Right ventricle myocardium superior (tissue), 1 donor: Measurements from ENCODE around the gene TPSG1. TPM values are rescaled to one million over a fixed set of nuclear protein-coding genes. Genes with fewer than 3 reads are reported as not detected.
"Not testable (repeated sequence)": the region's sequence is repeated elsewhere in the genome, so short reads cannot be mapped to it uniquely, and the experiment has no call there.

ENCODE experiments used
- ATAC-seq: fragments of 200-7000 bp; cut with Tn5 transposase; one replicate; pipeline ENCODE4 v1.9.1; 2020; ENCODE audit warnings: mild to moderate bottlenecking; ENCODE audit not compliant: poor library complexity
- DNase-seq: peaks from one replicate; pipeline ENCODE4 v3.0.0-alpha.2; 2020
- intact Hi-C: fragments of 100-400 bp; cut with DNase I; formaldehyde crosslinking; loops from one replicate; pipeline ENCODE4 v1.11.2; 2022
- total RNA-seq: library from RNA; stranded (reverse); fragmentation: NEBNext Ultra II Directional; extraction: Animal tissue kit (Norgen Biotek cat#: 25700); gene quantifications from one replicate; pipeline ENCODE4 v1.2.1, GENCODE V29; 2021
- donor health status: DM: no; HTN: yes; CAD: no; lungs with severe emphysema.

TPSG1 gene
- total RNA-seq, 1 donor from 2014 or later = 0.19 TPM

DNA sequence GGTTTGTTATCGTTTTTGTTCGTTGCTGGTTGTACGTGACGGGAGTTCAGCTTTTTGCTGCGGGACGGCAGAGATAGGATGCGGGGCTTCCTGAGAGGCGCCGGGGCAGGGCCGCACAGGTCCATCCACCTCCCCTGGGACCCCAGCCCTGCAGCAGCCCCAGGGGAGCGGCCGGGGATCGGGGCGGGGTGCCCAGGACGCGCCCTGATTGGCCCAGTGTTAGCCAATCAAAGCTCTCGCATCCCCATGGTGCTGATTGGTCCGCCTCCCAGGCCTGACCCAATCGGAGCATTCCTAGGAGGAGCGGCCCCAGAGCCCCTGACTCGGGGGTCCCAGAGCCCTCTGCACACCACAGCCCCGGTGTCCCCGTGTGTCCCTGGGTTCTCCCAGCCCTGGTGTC, 13.8 kb upstream of the TPSG1 start:
- peak; percentile 13 for DNase-seq
- ATAC-seq = not testable (repeated sequence)
- intact Hi-C loops = loop anchor here (10.0 kb wide), 1 partner anchor 316 kb away; no protein-coding TSS in a partner anchor

DNA sequence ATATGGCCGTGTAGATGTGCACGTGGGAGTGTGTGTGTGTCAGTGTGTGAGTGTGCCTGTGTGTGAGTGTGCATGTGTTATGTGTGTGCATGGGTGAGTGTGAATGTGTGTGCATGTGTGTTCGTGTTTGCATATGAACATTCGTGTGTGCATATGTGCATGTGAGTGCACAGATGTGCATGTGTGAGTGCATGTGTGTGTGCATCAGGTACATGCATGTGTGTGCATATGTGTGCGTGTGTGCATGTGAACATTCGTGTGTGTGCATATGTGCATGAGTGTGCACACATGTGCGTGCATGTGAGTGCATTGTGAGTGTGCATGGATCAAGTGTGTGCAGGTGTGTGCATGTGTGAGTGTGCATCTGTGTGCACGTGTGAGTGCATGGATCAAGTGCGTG, 12.9 kb upstream of the TPSG1 start:
- intact Hi-C loops = loop anchor here (10.0 kb wide), 1 partner anchor 317 kb away; no protein-coding TSS in a partner anchor
- DNase-seq (peak; percentile 8), ATAC-seq (no peak)

DNA sequence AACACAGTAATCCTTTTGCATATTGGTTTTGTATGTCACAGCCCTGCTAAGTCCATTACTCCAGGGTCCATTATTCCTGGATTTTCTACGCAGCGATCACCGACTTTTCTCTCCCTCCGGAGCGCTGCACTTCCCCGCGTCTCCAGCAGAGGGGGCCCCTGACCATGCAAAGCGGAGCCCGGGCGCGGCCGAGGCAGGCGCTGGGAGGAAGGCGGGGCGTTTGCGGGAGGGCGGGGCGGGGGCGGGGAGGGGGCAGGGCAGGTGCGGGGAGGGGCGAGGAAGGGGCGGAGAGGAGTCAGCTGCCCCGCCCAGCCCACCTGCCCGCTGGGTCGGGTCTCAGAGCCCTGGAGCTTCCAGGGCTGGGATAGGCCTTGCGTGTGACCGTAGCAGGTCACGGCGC, 11.6 kb upstream of the TPSG1 start:
- peak; percentile 69 for ATAC-seq
- DNase-seq = not testable (repeated sequence)
- intact Hi-C loops = loop anchor here (10.0 kb wide), 1 partner anchor 318 kb away; no protein-coding TSS in a partner anchor

DNA sequence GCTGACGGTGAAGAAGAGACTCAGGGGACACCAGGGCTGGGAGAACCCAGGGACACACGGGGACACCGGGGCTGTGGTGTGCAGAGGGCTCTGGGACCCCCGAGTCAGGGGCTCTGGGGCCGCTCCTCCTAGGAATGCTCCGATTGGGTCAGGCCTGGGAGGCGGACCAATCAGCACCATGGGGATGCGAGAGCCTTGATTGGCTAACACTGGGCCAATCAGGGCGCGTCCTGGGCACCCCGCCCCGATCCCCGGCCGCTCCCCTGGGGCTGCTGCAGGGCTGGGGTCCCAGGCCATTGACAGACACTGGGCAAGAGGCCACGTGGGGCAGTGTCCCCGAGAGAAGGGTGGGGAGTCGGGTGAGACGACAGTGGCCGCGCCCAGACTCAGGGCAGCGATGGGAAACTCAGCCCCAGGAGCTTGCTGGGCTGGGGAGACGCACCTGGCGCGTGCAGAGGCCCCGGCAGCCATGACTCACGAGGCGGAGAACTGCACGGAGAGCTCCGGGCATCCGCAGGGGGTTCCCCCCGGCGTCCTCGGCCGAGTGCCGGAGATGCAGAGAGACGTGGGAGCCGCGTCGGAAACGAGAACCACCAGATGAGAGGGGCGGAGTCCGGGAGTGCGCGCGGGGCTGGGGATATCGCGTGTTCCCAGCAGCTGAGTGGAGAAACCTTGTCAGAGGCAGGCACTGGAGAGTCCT, 7.1 kb upstream of the TPSG1 start:
- not testable (repeated sequence) for DNase-seq
- intact Hi-C loops = loop anchor here (10.0 kb wide), 1 partner anchor 323 kb away; no protein-coding TSS in a partner anchor
- peak; percentile 48 for ATAC-seq

DNA sequence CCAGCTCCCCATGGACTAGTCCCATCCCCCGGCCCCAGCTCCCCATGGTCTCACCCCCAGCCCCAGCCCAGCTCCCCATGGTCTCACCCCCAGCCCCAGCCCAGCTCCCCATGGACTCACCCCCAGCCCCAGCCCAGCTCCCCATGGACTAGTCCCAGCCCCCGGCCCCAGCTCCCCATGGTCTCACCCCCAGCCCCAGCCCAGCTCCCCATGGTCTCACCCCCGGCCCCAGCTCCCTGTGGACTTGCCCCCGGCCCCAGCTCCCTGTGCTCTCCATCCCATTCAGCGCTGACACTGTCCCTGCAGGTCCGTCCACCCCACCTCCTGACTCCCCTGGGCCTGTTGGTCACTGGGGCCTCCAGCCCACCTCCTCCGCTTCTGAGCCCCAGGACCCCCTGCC, 6.2 kb upstream of the TPSG1 start:
- intact Hi-C loops = loop anchor here (10.0 kb wide), 1 partner anchor 324 kb away; no protein-coding TSS in a partner anchor
- ATAC-seq, DNase-seq: not testable (repeated sequence)

DNA sequence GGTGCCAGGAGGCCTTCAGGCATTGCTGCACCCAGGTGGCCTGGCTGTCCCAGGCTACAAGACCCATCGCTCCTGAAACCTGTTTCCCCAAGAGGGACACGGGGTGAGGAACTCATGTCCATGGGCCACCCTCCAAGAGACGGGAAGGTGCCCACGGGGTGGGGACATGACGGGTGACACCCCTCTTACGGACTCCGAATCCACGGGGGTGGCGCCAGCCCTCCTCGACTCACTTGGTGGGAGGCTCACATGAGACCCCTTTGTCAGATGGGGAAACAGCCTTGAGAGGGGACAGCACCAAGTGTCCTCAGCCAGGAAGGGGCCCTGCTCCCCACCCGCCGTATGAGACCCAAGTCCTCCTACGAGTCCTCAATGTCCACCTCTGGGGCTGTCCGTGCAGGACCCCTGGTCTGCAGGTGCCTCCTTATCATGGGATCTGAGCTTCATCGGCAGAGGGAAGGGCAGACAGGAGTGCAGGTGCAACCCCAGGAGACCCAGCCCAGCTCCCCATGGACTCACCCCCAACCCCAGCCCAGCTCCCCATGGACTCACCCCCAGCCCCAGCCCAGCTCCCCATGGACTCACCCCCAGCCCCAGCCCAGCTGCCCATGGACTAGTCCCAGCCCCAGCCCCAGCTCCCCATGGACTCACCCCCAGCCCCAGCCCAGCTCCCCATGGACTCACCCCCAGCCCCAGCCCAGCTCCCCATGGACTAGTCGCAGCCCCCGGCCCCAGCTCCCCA, 5.6 kb upstream of the TPSG1 start:
- not testable (repeated sequence) for ATAC-seq, DNase-seq
- intact Hi-C loops = loop anchor here (10.0 kb wide), 1 partner anchor 324 kb away; no protein-coding TSS in a partner anchor

DNA sequence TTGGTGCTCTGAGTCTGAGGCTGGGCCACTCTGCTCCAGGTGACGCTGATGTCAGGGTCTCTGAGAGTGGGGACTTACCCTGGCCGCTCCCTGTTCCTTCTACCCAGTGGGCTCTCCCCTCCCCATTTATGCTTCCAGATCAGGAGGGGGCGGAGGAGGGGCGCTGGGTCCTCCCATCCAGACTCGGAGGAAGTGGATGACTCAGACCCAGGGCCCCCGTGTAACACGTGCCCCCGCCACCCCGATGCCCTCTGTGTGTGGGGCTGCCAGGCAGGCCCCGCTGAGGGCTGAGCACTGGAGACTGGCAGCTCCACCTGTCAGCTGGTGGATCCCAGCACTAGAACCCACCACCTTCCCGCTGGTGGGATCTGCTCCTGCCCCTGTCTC, 5.0 kb upstream of the TPSG1 start, which contains the start of gene TPSB2:
Gene TPSB2, minus strand, starts transcription at position 101 of the 387 bp plus-strand sequence. CDS start 233 bp downstream, outside the sequence.
- not testable (repeated sequence) for DNase-seq
- peak; percentile 14 for ATAC-seq
- intact Hi-C loops = loop anchor here (10.0 kb wide), 1 partner anchor 325 kb away; no protein-coding TSS in a partner anchor

DNA sequence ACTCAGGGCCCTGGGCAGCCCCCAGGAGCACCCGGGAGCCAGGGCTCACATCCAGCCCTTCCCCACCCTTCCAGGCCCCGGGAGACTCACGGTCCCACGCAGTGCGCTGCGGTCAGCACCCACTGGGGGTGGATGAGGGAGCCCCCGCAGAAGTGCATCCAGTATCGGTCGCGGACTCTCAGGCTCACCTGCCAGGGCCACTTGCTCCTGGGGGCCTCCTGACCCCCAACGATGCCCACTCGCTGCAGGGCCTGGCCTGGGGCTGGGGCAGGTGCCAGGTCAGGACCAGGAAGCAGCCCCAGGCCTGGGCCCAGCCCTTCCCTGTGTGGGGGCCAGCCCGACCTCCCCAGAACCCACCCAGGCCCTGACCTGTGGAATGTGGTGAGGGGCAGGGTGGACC, 4.4 kb upstream of the TPSG1 start:
- intact Hi-C loops, ATAC-seq, DNase-seq: not testable (repeated sequence)

DNA sequence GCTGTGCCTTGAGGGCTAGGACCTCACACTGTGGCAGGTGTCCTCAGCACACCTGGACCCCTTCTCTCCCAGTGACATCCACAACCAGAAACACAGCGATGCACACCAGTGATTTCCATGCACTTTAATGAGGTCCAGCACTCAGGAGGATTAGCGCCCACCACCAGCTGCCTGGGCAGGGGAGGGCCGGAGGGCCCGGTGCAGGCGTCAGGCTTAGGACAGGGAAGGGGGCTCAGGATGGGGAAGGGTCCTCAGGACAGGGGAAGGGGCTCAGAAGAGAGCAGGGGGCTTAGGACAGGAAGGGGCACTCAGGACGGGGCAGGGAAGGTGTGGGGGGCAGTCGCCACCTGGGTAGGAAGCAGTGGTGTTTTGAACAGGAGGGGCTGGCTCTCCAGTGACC, 3.2 kb upstream of the TPSG1 start:
- DNase-seq, ATAC-seq, intact Hi-C loops: not testable (repeated sequence)

DNA sequence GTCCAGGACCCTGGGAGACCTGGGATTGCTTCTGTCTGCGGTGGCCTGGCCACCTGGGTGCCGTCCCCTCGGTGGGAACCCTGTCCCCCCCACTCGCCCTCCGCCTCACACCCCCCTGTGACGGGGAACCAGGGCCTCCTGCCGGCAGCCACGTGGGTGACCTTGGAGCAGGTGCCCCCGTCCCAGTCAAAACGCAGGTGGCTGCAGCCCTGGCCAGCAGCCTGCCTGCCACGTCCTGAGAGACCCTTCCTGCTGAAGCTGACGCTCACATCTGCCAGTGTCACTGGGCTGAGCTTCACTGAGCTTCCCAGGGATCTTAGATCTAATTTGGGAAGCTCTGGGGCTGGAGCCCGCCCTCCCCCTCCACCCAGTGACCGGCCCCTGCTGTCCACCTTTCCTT, 1.6 kb upstream of the TPSG1 start:
- intact Hi-C loops, DNase-seq, ATAC-seq: not testable (repeated sequence)

DNA sequence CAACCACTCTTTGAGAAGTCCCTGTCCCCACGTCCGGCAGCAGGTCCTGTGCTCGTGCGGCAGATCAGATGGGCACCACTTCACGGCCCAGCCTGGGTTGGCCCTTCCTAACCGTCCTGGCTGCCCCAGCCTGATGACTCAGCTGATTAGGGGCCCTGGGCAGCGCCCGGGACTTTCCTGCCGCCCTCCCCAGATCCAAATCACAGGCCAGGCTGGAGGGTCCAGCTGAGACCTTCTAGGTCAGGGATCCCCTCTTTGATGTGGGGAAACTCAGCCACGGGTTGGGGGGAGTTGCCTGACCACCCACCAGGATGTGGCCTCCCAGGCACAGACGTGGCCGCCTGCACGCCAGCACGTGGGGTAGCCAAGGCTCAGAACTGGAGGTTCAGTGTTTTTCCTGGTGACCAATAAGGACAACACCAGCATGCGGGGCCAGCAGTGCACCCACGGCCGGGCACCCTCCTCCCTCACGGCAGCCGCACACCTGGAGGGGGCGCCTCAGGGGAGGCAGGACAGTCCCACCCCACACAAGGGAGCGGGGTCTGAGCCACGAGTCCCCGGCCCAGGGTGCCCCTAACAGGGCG, 752 bp upstream of the TPSG1 start:
- intact Hi-C loops, DNase-seq: not testable (repeated sequence)
- ATAC-seq = peak; percentile 4

DNA sequence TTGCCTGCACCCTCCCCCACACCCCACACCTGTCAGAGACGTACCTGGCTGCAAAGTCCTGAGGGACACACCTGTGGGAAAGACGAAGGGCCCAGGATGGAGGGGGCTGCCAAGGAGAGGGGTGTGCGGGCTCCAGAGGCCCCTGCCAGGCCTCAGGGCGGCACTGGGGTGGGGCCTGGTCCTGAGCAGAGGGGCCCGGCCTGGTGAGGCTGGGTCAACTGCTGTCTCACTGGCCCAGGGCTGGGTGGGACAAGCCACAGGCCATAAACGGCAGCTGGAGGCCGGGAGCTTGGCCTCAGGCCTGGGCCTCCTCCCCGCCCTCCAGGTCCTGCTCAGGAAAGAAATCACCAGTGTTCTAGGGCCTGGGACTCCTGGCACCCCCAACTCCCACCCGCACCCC, 510 bp downstream of the TPSG1 start:
- intact Hi-C loops = no loop called here
- no peak for ATAC-seq
- no peak for DNase-seq

DNA sequence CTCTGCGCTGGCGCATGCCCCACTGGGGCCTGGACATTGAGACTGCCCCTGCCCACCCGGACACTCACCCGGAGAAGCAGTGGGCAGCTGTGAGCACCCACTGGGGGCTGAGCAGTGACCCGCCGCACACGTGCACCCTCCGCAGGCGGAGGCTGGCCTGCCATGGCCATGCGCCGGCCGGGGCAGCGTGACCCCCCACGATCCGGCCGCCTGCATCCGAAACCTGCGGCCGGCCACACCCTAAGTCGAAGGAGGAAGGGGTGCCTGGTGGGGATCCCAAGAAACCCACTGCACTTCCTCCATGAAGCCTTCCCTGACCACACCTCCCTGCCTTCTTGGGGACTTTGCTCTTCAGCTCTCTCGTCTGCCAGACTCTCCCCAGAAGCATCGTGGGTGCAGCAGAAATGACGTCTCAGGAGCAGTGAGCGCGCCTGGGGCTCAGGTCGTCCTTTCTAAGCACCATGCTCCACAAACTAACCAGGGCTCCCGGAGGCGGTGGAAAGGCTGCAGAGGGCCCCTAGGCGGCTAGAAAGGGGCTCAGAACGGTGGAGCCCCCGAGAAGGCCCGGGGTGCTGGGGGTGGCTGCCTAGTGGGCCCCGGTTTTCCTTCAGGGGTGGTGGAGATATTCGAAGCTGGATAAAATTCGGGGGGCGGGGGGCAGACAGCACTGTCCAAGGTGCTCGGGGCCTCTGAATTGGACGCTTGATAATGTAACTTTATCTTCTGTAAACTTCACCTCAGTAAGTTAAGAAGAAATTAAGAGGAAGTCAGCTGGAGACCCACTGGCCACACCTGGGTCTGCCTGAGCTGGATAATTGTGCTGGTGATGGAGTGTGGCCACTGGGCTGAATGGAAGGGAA, 1.5 kb downstream of the TPSG1 start:
- no peak for ATAC-seq
- DNase-seq = no peak
- intact Hi-C loops = no loop called here

DNA sequence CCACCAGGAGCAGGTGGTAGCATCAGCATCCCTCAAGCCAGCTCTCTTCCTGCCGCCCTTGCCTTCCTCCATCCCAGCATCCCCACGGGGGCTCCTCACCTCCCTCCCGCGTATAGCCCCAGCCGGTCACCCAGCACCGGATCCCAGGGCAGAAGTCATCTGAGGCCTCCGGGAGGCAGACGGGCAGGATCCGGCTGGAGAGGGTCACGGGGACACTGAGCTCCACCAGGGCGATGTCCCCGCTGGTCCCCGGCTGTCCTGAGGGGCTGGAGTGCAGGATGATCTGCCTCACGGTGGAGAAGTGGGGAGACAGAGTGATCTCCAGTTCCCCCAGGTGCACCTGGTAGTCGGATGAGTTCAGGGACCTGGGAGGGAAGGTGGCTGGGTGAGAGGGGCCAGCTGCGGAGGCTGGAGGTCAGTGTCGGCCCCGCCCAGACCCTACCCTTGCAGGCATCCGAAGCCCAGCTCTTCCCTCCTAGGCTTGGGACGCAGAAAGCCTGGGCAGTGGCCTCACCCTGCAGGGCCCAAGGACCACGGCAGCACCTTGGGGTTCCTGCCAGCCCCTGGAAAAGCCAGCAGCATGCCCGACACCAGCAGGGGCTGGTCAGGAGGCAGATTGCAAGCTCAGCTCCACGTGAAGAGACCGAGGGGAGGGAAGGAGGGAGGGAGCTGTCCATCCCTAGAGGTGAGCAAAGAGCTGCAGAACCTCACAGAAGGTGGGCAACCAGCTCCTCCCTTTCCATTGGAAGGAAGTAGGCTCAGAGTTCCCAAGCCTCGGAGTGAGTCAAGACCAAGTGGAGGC, 2.3 kb downstream of the TPSG1 start:
- no peak for ATAC-seq
- intact Hi-C loops = no loop called here
- DNase-seq = no peak

DNA sequence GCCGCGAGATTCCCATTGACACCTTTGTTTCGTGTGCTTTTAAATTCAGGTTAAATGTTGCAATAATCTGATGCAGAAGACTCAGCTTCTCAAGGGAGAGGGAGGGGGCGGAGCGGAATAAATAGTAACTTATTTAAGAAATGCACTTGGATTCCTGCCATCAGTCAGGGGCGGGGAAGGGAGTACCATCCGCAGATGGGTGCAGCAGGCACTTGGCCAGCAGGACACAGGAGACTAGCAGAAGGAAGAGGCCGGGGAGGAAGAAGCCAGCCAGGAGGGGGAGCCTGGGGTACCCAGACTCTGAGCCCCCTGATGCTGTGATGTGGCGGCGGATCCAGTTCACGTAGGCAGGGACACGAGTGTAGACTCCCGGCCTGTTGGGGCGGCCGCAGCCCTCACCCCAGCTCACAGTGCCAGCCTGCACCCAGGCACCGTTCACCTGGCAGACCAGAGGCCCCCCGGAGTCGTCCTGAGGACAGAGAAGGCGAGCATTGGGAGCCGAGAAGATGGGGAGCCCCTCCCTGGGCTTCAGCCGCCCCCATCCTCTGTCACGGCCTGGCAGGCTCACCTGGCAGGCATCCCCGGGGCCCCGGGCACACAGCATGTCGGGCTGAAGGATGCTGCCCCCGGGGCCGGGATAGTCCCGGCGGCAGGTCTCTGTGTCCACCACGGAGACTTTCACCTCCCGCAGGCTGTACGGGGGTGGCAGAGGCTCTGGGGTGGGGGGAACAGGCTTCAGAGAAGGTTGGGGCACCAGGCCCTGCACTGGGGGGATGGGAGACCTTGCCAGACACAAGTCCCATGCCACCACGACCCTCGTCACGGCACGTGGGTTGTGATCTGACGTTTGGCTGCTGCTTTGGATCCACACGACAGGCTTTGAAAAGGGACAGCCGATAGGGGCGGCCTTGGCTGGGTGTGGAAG, 3.2 kb downstream of the TPSG1 start:
- intact Hi-C loops = no loop called here
- no peak for DNase-seq
- ATAC-seq = no peak

DNA sequence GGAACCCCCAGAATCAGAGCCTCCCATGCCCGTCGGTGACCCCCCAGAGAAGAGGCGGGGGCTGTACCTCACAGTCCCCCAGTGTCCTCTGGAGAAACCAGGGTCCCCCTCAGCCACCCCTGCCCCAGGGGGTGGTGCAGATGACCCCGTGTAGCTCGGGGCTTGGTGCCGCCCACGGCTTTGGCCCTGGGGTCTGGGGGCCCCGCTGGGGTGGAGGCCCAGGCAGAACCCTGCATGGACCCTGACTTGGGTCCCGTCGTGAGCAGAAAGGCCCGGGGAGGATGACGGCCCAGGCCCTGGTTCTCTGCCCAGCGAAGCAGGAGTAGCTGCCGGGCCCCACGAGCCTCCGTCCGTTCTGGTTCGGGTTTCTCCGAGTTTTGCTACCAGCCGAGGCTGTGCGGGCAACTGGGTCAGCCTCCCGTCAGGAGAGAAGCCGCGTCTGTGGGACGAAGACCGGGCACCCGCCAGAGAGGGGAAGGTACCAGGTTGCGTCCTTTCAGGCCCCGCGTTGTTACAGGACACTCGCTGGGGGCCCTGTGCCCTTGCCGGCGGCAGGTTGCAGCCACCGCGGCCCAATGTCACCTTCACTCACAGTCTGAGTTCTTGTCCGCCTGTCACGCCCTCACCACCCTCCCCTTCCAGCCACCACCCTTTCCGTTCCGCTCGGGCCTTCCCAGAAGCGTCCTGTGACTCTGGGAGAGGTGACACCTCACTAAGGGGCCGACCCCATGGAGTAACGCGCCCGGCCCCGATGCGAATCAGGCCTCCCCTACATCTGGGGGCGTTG, 4.0 kb downstream of the TPSG1 start:
- intact Hi-C loops = no loop called here
- DNase-seq = no peak
- ATAC-seq = peak; percentile 18
